ENCODE measurements around the gene SLC26A5.

GRCh38 chr7:103446049-103446520, at the start of gene SLC26A5:
- TF ChIP-seq CTCF (IDR thresholded peaks at IDR 0.05; ENCODE audit: low read depth, low read length) (no peak), POLR2A (IDR thresholded peaks at IDR 0.05; ENCODE audit: extremely low read depth, insufficient read length) (no peak), MAX (IDR thresholded peaks at IDR 0.05; ENCODE audit: low read depth, low read length) (no peak), MYC (IDR thresholded peaks at IDR 0.05; ENCODE audit: low read depth, low read length) (no peak)
